GM21447 (cell line): ENCODE measurements around the gene MS4A3.
"Not testable (repeated sequence)": the region's sequence is repeated elsewhere in the genome, so short reads cannot be mapped to it uniquely, and the experiment has no call there.

Experiments used
- ATAC-seq: cut with Tn5 transposase; IDR thresholded peaks from one replicate; pipeline ENCODE4 v1.9.1; 2021; ENCODE audit not compliant: unreplicated experiment

MS4A3 gene

GRCh38 chr11:60056349-60056969, at the start of gene MS4A3:
TSS of gene MS4A3 (plus strand) at chr11:60056665. CDS start at chr11:60061161, 4,496 bp downstream.
- no peak for ATAC-seq

GRCh38 chr11:60016881-60017280, 39.6 kb upstream of the MS4A3 start, which contains the start of gene OOSP4B:
TSS of gene OOSP4B (plus strand) at chr11:60017181.
- no peak for ATAC-seq

- no peak for ATAC-seq
These were observed 38.4 kb upstream of the MS4A3 start for GRCh38 chr11:60018058-60018457.

- ATAC-seq = not testable (repeated sequence)
These were observed 36.1 kb upstream of the MS4A3 start for GRCh38 chr11:60020376-60020775.

- ATAC-seq = no peak
These were observed 27.3 kb upstream of the MS4A3 start for GRCh38 chr11:60029015-60029632.

DNA sequence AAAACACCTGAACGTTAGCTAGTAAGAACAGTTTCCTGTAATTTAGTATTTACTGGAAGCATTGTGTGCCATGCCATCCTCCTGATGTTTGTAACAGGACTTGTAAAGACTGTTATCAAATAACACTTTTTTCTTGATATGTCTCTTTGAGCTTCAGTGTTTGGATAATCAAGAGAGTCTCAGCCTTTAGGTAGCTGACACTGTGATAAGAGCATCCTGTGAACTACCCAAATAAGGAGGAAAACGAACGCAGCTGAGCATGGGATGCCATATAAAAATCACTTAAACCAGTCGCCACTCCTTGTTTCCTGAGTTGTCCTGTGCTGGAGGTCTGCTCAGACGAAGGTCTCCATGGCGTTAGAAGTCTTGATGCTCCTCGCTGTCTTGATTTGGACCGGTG, 16.4 kb upstream of the MS4A3 start, which contains the start of gene OOSP2:
Gene OOSP2, plus strand, starts transcription at position 301 of the 400 bp plus-strand sequence. Its CDS starts 51 bp downstream, at position 352.
- ATAC-seq = no peak

- ATAC-seq = not testable (repeated sequence)
These were observed 6.0 kb upstream of the MS4A3 start for GRCh38 chr11:60050422-60050821.

DNA sequence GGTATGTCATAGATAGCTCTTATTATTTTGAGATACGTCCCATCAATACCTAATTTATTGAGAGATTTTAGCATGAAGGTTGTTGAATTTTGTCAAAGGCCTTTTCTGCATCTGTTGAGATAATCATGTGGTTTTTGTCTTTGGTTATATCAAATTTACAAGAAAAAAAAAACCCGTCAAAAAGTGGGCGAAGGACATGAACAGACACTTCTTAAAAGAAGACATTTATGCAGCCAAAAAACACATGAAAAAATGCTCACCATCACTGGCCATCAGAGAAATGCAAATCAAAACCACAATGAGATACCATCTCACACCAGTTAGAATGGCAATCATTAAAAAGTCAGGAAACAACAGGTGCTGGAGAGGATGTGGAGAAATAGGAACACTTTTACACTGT, 5.6 kb upstream of the MS4A3 start:
- not testable (repeated sequence) for ATAC-seq

GRCh38 chr11:60059052-60059451, 2.6 kb downstream of the MS4A3 start:
- ATAC-seq = no peak

DNA sequence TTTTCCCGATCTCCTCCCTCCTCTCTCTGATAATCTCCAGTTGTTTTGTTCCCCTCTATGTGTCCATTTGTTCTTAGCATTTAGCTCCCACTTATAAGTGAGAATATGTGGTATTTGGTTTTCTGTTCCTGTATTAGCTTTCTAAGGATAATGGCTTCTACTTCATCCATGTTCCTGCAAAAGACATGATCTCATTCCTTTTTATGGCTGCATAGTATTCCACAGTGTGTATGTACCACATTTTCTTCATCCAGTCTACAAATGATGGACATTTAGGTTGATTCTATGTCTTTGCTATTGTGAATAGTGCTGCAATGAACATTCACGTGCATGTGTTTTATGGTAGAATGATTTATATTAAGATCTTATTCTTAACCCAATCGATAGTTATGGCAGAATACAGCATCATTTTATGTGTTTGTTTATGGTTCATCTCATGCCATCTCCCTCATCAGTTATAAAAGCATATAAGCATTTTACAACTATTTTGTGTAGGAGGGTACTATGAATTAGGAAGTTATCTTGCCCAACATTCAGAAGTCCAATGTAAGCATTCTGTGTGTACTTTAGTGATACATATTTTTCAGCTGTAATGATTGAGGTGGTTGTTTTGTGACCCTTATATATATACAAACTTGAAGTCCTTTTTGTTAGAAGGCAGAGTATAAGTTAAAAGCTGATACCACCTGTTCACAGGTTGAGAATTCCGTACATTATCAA, 3.2 kb downstream of the MS4A3 start:
- no peak for ATAC-seq

GRCh38 chr11:60064111-60064510, 7.6 kb downstream of the MS4A3 start:
- ATAC-seq = no peak

- ATAC-seq = no peak
These were observed 9.3 kb downstream of the MS4A3 start for GRCh38 chr11:60065801-60066200.

- no peak for ATAC-seq
These were observed 13.0 kb downstream of the MS4A3 start for GRCh38 chr11:60069450-60069849.

DNA sequence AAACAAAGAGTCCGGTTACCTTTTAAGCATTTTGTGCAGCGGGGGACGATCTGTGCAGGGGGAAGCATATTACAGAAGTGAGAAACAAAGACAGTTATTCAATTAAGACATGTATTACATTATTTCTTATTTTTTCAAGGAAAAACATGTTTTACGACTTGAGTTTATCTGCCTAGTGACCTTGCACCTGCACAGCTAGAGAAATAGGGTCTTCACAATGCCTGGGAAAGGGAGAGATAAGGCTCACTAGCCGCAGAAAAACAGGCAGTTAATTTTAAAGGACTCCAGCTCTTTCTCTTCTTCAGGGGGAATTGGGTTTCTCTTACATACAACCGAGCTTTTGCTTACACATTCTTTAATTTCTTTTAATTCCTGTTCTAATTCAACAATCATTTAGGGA, 15.2 kb downstream of the MS4A3 start:
- ATAC-seq = not testable (repeated sequence)

- no peak for ATAC-seq
These were observed 20.9 kb downstream of the MS4A3 start for GRCh38 chr11:60077216-60077817.

- no peak for ATAC-seq
These were observed 21.5 kb downstream of the MS4A3 start for GRCh38 chr11:60077981-60078380.

GRCh38 chr11:60078745-60079144, 22.3 kb downstream of the MS4A3 start:
- no peak for ATAC-seq

DNA sequence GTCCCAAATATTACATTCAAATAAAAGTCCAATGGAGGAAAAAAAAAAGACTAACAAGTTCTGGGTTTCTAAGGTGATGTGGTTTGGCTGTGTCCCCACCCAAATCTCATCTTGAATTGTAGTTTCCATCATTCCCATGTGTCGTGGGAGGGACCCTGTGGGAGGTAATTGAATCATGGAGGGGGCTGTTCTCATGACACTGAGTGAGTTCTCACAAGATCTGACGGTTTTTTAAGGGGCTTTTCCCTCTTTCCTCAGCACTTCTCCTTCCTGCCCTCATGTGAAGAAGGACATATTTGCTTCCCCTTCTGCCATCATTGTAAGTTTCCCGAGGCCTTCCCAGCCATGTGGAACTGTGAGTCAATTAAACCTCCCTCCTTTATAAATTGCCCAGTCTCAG, 24.1 kb downstream of the MS4A3 start:
- no peak for ATAC-seq

GRCh38 chr11:60084631-60085273, 28.3 kb downstream of the MS4A3 start:
- no peak for ATAC-seq

GRCh38 chr11:60085909-60086308, 29.4 kb downstream of the MS4A3 start:
- ATAC-seq = no peak

GRCh38 chr11:60087239-60087638, 30.8 kb downstream of the MS4A3 start:
- no peak for ATAC-seq
